ENCODE measurements around the gene BPIFA1.

- TF ChIP-seq CTCF (IDR thresholded peaks at IDR 0.05) (no peak), POLR2A (IDR thresholded peaks at IDR 0.05) (no peak)
These were observed 45.9 kb downstream of the BPIFA1 start for GRCh38 chr20:33281550-33282146.
